ENCODE data around the gene NLN. TPM values are rescaled to one million over a fixed set of nuclear protein-coding genes. Genes with fewer than 3 reads are reported as not detected.

Gene NLN
- total and polyA plus RNA-seq, 9 of the 15 experiments (the other 6 are each of a cell fraction or from before 2014, with no cell fraction given) = 6.9 to 45.2 (median 28.8) TPM

DNA sequence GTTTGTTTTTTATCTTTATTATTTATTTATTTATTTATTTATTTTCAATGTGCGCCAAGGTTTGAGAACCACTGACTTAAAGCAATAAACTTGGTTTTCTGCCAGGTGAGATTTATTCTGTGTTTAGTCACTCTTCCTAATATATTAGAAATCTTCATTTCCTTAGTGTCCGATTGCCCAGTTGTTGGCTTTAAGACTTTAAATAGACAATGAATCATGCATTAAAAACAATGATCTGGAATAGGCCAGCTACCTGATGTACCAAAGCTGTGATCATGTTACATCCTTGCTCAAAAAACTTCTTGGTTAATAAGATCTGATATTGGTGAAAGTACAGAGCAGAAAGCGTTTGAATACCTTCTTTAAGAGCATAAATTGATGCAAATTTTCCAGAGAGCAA, 152.2 kb downstream of the NLN start (continued):
- TF ChIP-seq, protein P1, sequence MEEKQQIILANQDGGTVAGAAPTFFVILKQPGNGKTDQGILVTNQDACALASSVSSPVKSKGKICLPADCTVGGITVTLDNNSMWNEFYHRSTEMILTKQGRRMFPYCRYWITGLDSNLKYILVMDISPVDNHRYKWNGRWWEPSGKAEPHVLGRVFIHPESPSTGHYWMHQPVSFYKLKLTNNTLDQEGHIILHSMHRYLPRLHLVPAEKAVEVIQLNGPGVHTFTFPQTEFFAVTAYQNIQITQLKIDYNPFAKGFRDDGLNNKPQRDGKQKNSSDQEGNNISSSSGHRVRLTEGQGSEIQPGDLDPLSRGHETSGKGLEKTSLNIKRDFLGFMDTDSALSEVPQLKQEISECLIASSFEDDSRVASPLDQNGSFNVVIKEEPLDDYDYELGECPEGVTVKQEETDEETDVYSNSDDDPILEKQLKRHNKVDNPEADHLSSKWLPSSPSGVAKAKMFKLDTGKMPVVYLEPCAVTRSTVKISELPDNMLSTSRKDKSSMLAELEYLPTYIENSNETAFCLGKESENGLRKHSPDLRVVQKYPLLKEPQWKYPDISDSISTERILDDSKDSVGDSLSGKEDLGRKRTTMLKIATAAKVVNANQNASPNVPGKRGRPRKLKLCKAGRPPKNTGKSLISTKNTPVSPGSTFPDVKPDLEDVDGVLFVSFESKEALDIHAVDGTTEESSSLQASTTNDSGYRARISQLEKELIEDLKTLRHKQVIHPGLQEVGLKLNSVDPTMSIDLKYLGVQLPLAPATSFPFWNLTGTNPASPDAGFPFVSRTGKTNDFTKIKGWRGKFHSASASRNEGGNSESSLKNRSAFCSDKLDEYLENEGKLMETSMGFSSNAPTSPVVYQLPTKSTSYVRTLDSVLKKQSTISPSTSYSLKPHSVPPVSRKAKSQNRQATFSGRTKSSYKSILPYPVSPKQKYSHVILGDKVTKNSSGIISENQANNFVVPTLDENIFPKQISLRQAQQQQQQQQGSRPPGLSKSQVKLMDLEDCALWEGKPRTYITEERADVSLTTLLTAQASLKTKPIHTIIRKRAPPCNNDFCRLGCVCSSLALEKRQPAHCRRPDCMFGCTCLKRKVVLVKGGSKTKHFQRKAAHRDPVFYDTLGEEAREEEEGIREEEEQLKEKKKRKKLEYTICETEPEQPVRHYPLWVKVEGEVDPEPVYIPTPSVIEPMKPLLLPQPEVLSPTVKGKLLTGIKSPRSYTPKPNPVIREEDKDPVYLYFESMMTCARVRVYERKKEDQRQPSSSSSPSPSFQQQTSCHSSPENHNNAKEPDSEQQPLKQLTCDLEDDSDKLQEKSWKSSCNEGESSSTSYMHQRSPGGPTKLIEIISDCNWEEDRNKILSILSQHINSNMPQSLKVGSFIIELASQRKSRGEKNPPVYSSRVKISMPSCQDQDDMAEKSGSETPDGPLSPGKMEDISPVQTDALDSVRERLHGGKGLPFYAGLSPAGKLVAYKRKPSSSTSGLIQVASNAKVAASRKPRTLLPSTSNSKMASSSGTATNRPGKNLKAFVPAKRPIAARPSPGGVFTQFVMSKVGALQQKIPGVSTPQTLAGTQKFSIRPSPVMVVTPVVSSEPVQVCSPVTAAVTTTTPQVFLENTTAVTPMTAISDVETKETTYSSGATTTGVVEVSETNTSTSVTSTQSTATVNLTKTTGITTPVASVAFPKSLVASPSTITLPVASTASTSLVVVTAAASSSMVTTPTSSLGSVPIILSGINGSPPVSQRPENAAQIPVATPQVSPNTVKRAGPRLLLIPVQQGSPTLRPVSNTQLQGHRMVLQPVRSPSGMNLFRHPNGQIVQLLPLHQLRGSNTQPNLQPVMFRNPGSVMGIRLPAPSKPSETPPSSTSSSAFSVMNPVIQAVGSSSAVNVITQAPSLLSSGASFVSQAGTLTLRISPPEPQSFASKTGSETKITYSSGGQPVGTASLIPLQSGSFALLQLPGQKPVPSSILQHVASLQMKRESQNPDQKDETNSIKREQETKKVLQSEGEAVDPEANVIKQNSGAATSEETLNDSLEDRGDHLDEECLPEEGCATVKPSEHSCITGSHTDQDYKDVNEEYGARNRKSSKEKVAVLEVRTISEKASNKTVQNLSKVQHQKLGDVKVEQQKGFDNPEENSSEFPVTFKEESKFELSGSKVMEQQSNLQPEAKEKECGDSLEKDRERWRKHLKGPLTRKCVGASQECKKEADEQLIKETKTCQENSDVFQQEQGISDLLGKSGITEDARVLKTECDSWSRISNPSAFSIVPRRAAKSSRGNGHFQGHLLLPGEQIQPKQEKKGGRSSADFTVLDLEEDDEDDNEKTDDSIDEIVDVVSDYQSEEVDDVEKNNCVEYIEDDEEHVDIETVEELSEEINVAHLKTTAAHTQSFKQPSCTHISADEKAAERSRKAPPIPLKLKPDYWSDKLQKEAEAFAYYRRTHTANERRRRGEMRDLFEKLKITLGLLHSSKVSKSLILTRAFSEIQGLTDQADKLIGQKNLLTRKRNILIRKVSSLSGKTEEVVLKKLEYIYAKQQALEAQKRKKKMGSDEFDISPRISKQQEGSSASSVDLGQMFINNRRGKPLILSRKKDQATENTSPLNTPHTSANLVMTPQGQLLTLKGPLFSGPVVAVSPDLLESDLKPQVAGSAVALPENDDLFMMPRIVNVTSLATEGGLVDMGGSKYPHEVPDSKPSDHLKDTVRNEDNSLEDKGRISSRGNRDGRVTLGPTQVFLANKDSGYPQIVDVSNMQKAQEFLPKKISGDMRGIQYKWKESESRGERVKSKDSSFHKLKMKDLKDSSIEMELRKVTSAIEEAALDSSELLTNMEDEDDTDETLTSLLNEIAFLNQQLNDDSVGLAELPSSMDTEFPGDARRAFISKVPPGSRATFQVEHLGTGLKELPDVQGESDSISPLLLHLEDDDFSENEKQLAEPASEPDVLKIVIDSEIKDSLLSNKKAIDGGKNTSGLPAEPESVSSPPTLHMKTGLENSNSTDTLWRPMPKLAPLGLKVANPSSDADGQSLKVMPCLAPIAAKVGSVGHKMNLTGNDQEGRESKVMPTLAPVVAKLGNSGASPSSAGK (IDR thresholded peaks at IDR 0.05) = no peak
- TF ChIP-seq GABPB1 (CRISPR knock-in tag; IDR thresholded peaks at IDR 0.05) = no peak
- TF ChIP-seq SMARCE1 (IDR thresholded peaks at IDR 0.05) = no peak
- no peak for TF ChIP-seq KAT2B (IDR thresholded peaks at IDR 0.05; ENCODE audit: low read depth, low read length)
- TF ChIP-seq HCFC1 (IDR thresholded peaks at IDR 0.05; ENCODE audit: low read depth, low read length) = no peak
- no peak for TF ChIP-seq ZBED1 (IDR thresholded peaks at IDR 0.05)
